GM18498 (cell line): Measurements from ENCODE around the gene PYURF.
"Not testable (repeated sequence)": the region's sequence is repeated elsewhere in the genome, so short reads cannot be mapped to it uniquely, and the experiment has no call there.

Source experiments
- ATAC-seq: cut with Tn5 transposase; IDR thresholded peaks from one replicate; pipeline ENCODE4 v1.9.1; 2021; ENCODE audit warnings: mild to moderate bottlenecking, moderate library complexity; ENCODE audit not compliant: unreplicated experiment

The PYURF gene

GRCh38 chr4:88523325-88524129, at the start of gene PYURF:
Gene PYURF (minus strand): TSS chr4:88523776. CDS start chr4:88523700, 76 bp downstream.
- peak; percentile 85 for ATAC-seq

- no peak for ATAC-seq
Observed at GRCh38 chr4:88570001-88570400, 46.4 kb upstream of the PYURF start.

- ATAC-seq, result no peak
Observed at GRCh38 chr4:88567591-88567990, 44.0 kb upstream of the PYURF start.

GRCh38 chr4:88549815-88550214, 26.2 kb upstream of the PYURF start:
- no peak for ATAC-seq

- not testable (repeated sequence) for ATAC-seq
Observed at GRCh38 chr4:88539322-88540068, 15.9 kb upstream of the PYURF start.

GRCh38 chr4:88537709-88538108, 14.1 kb upstream of the PYURF start:
- ATAC-seq, result no peak

- ATAC-seq, result no peak
Observed at GRCh38 chr4:88535090-88535755, 11.6 kb upstream of the PYURF start.

GRCh38 chr4:88533937-88534750, 10.6 kb upstream of the PYURF start:
- ATAC-seq, result no peak

GRCh38 chr4:88533088-88533790, 9.7 kb upstream of the PYURF start:
- ATAC-seq, result no peak

GRCh38 chr4:88531549-88531948, 8.0 kb upstream of the PYURF start:
- no peak for ATAC-seq

- ATAC-seq, result no peak
Observed at GRCh38 chr4:88528861-88529260, 5.3 kb upstream of the PYURF start.

GRCh38 chr4:88527787-88528186, 4.2 kb upstream of the PYURF start:
- peak; percentile 34 for ATAC-seq

GRCh38 chr4:88526221-88526815, 2.7 kb upstream of the PYURF start:
- no peak for ATAC-seq

GRCh38 chr4:88524171-88524570, 595 bp upstream of the PYURF start:
- no peak for ATAC-seq

GRCh38 chr4:88522702-88523324, 763 bp downstream of the PYURF start:
- ATAC-seq, result peak; percentile 15

GRCh38 chr4:88518911-88519310, 4.7 kb downstream of the PYURF start:
- no peak for ATAC-seq

- ATAC-seq, result no peak
Observed at GRCh38 chr4:88517825-88518224, 5.8 kb downstream of the PYURF start.

- no peak for ATAC-seq
Observed at GRCh38 chr4:88516746-88517145, 6.8 kb downstream of the PYURF start.
